HG02943 (cell line): ENCODE data around the gene POTEF.
"Not testable (repeated sequence)": the region's sequence is repeated elsewhere in the genome, so short reads cannot be mapped to it uniquely, and the experiment has no call there.

Experiments used
- ATAC-seq: cut with Tn5 transposase; IDR thresholded peaks from one replicate; pipeline ENCODE4 v1.9.1; 2021; ENCODE audit warnings: mild to moderate bottlenecking, low read depth, moderate library complexity; ENCODE audit not compliant: unreplicated experiment

The POTEF gene

GRCh38 chr2:130129120-130129829 lies at the start of gene POTEF:
Gene POTEF, minus strand, starts transcription at chr2:130129222. Its CDS starts 8,707 bp downstream, at chr2:130120515.
- not testable (repeated sequence) for ATAC-seq

DNA sequence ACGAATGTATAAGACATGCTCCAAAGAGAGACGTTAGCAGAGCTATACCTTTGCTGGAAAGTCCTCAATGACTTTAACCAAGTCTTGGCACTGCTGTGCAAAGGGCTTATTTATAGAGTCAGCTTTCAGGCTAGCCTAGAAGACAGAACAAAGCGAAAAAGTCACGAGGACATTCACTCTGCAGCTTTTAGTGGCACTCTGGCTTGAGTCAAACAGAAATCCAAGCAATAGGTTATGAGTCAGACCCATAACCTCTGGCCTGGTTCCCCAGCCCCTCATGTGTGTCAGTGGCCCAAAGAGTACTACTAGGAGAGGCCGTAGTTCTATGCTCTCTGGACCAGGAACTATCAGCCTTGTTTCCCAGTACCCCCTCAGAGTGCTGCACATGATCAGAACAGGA lies 45.8 kb upstream of the POTEF start:
- not testable (repeated sequence) for ATAC-seq

DNA sequence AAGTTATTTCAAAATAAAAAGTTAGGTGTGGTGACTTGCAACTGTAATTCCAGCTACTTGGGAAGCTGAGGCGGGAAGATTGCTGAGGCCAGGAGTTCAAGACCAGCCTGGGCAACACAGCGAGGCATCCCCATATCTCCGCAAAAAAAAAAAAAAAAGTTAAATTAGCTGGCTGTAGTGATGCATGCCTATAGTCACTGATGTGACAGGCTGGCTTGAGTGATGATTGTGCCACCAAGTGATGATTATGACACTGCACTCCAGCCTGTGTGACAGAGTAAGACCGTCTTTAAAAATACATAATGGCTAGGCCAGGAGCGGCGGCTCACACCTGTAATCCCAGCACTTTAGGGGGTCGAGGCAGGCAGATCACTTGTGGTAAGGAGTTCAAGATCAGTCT lies 40.9 kb upstream of the POTEF start:
- ATAC-seq: no peak

DNA sequence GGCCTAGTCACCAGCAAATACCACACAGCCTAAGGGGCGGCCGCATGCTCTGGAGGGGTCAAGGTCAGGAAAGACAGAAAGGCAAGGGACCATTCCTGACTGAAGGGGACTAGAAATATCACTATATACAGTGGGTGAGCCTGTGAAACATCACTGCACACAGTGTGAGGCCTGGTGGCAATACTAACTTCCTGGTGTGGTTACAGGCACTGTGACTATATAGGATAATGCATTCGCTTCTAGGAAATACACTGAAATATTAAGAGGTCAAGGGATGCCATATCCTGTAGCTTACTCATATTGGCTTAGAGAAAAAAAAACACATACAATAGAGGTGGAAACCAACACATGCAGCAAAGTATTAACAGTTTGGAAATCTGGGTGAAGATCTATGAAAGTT lies 40.1 kb upstream of the POTEF start:
- not testable (repeated sequence) for ATAC-seq

DNA sequence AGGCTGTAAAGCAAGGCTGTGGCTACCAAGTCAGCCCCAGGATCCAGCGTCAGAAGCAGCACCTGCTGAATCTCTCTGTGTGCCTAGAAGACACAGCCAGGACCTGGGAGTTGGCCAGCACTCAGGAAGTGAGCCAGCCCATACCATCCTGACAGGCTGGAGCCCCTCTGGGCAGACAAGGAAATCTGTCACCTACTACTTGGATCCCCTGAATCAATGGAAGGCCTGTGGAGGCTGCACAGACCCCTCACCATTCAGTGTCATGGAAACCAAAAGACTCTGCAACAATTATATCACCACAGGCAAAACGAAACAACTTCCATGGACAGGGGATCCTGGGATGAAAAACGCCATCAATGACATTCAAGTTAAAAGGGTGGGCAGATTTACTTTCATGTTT lies 37.6 kb upstream of the POTEF start:
- not testable (repeated sequence) for ATAC-seq

DNA sequence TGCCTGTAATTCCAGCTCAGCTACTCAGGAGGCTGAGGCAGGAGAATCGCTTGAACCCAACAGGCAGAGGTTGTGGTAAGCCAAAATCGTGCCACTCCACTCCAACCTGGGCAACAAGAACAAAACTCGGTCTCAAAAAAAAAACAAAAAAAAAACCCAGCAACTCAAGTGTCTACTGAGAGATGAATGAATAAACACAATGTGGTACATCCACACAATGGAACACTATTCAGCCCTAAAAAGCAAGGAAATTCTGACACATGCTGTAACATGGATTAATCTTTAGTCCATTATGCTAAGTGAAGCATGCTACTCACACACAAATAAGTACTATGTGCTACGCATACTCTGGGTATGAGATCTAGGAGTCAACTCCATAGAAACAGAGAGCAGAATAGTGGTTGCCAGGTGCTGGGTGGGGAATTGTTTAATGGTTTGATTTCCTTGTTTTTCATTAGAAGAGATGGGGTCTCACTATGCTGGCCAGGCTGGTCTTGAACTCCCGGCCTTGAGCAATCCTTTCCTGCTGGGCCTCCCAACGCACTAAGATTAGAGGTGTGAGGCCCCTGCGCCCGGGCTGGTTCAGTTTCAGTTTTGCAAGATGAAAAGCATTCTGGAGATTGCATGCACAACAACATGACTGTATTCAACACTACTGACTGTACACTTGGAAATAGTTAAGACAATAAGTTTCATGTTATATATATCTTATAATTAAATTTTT lies 36.4 kb upstream of the POTEF start:
- ATAC-seq: no peak

DNA sequence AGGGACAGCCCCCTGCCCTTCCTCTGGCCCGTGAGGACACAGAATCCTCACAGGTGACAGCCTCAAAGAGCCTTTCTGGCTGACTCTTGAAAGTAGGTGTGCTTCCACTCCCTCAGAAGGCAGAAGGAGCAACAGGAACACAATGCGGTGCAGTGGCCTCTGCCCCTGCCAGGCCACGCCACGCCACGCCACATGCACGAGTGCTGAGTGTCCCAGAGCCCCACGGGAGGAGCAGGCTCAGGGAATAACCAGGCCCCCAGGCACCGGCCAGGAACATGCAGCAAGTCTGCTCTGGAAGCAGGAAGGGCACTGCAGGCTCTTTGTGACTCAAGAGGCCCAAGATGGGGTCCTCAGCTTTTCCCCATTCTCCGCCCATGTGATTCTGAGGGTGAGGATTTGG lies 33.9 kb upstream of the POTEF start:
- ATAC-seq: no peak

GRCh38 chr2:130162486-130162885 lies 33.5 kb upstream of the POTEF start:
- not testable (repeated sequence) for ATAC-seq

DNA sequence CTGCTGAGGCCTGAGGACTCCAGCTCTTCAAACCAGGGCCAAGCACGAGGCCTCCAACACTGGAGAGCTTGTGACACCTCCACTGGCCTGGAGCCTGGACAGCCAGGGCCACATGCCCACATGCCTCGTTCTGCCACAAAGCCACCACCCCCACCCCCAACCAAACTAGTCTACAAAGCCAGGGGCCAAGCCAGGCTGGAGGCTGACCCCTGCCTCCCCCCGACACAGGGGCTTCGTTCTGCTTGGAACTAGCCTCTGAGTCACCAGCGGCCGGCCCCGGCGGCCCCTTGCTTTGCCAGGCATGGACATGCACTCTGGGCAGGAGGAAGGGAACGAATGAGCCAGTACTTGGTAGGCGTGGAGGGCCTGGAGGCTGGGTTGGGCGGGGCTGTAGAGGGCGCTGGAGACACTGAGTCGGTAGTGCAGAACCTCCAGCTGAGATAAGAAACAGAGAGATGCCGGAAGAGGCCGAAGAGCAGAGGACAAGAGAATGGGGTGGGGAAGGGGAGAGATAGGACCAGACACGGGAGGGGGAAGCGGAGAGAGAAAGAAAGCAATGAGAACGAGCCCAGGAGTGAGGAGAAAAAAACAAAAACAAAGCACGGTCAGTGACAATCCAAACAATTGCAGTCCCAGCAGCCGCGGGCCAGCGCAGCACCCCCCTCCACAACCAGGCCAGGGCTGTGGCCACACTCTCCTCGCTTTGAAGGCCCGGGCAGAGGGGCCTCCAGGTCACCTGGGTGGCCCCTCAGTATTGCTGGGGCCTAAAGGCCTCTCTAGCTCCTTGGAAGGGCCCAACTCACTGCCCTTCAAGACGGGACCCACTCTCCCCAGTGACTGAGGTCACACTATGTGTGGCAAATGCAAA lies 32.0 kb upstream of the POTEF start:
- ATAC-seq: not testable (repeated sequence)

- ATAC-seq: no peak
Observed at GRCh38 chr2:130160131-130160530, 31.1 kb upstream of the POTEF start.

DNA sequence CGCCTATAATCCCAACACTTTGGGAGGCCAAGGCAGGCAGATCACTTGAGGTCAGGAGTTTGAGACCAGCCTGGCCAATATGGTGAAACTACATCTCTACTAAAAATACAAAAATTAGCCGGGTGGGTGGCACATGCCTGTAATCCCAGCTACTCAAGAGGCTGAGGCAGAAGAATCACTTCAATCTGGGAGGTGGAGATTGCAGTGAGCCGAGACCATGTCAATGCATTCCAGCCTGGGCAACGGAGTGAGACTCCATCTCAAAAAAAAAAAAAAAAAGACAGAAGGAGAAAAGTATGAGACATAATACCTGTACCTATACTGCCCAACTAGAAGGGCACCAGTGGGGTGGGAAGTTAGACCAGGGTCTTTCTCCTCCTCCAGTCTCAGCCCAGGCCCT lies 30.4 kb upstream of the POTEF start:
- ATAC-seq: not testable (repeated sequence)

DNA sequence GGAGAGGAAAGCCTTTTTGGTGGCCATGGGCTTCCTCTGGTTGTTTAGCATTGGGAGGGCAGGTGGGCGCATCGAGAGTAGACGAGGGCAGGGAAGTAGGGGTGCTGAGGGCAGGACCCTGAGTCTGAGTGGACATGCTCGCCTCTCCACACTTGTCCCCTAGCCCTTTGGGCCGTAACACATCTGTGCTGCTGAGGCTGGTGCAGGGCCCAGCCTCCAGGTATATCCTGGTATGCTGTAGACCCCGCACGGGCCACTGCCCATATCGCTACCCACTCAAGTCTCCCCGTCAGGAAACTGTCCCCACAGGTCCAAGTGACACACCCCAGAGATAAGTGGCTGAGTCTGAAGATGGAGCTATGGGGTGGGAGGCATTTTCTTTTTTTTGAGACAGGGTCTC lies 29.6 kb upstream of the POTEF start:
- no peak for ATAC-seq

DNA sequence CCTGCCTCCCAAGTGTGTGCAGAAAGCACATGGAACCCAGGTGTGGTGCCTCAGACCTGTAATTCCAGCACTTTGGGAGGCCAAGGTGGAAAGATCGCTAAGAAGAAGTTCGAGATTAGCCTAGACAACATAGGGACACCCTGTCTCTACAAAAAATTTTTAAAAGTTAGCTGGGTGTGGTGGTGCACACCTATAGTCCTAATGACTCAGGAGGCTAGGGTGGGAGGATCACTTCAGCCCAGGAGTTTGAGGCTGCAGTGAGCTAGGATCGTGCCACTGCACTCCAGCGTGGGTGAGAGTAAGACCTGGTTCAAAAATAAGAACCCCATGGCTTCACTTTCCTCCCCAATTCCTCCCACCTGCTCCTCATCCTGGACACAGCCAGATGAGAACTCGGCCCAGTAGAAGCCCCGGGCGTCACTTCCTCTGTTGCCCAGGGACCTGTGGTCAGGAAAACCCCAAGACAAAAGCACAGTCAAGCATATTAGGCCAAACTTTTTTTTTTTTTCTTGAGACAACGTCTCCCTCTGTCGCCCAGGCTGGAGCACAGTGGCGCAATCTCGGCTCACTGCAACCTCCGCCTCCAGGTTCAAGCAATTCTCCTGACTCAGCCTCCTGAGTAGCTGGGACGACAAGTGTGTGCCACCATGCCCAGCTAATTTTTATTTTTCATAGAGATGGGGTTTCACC lies 28.9 kb upstream of the POTEF start:
- ATAC-seq: peak; percentile 80

GRCh38 chr2:130157354-130157753 lies 28.3 kb upstream of the POTEF start:
- ATAC-seq: peak; percentile 46

GRCh38 chr2:130156624-130157004 lies 27.6 kb upstream of the POTEF start:
- no peak for ATAC-seq

- not testable (repeated sequence) for ATAC-seq
Observed at GRCh38 chr2:130155956-130156623, 27.1 kb upstream of the POTEF start.

GRCh38 chr2:130154773-130155765 lies 26.0 kb upstream of the POTEF start:
- no peak for ATAC-seq

- ATAC-seq: not testable (repeated sequence)
Observed at GRCh38 chr2:130154423-130154770, 25.4 kb upstream of the POTEF start.
